Measurements from ENCODE around the gene ADGRF4. TPM values are rescaled to one million over a fixed set of nuclear protein-coding genes. Genes with fewer than 3 reads are reported as not detected.

Gene ADGRF4
- total and polyA plus RNA-seq, 2 donors (not counting 3 experiments of a cell fraction or from before 2014, with no cell fraction given): not detected

DNA sequence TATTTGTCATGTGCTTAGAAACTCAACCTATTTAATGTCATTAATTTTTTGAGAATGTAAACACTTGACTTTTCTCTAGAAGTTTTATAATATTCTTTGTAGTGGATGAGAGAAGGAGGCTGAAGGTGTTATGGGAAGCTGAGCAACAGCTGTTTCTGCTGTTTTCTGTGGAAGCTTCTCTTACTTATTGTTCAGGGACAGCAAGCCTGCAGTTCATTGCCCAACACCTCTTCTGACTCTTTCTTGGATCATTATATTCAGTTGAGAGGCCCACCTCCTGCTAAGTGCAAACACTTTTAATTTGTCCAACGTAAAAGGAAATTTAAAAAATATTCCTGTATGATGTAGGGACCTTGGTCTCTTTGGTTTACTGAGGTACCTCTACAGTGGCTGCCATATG is 12.0 kb upstream of the ADGRF4 start:
- Histone ChIP-seq H3K27me3 (ENCODE audit: control insufficient read depth in 2 of 2, insufficient read depth in 2 of 2, low read length in 2 of 2) (no peaks in the 10 kb centered on the region), H3K36me3 (ENCODE audit: control insufficient read depth in 2 of 2, extremely low read depth in 1 of 2, insufficient read depth in 2 of 2, low read length in 2 of 2) (no peaks in the 10 kb centered on the region), H2AFZ (ENCODE audit: low read depth, low read length) (no peak overlapping the region), H3K27ac (ENCODE audit: insufficient read depth, low read depth, low read length) (no peak overlapping the region), H4K20me1 (replicated peaks; ENCODE audit: control insufficient read depth, extremely low read depth, insufficient read depth, low read length) (no peaks in the 10 kb centered on the region), H3K4me2 (ENCODE audit: insufficient read depth, low read length) (no peak overlapping the region), H3K79me2 (ENCODE audit: control insufficient read depth, insufficient read depth, low read length) (no peaks in the 10 kb centered on the region), H3K9ac (replicated peaks; ENCODE audit: extremely low read depth, insufficient read depth, low read length) (no peak overlapping the region), H3K4me1 (ENCODE audit: control insufficient read depth, extremely low read depth, insufficient read depth, low read length) (no peaks in the 10 kb centered on the region), H3K9me1 (replicated peaks; ENCODE audit: control insufficient read depth, extremely low read depth, insufficient read depth, low read length) (no peaks in the 10 kb centered on the region), H3K9me3 (replicated peaks; ENCODE audit: control insufficient read depth, insufficient read depth, low read length) (no peaks in the 10 kb centered on the region), H3K4me3 (replicated peaks in 1 of 3; ENCODE audit: insufficient read depth in 1 of 3, low read depth in 1 of 3, low read length in 3 of 3) (no peak overlapping the region)
- FAIRE-seq (no peak), DNase-seq (ENCODE audit: low read depth, low spot score) (no peak)
- intact Hi-C loops (cut with micrococcal nuclease): no loop called here
- ChIA-PET CTCF (no interaction called here), POLR2A (no interaction called here)
- BruUV-seq (replicated peaks): no TSS peak
- TF ChIP-seq FOS (IDR thresholded peaks at IDR 0.05; ENCODE audit: borderline replicate concordance, insufficient read depth, low read length): no peak
- TF ChIP-seq JUN (IDR thresholded peaks at IDR 0.05; ENCODE audit: borderline replicate concordance, insufficient read depth, insufficient read length, low read depth): no peak
- no peak for TF ChIP-seq POLR2A (IDR thresholded peaks at IDR 0.05; ENCODE audit: low read depth, low read length)
- no peak for TF ChIP-seq GATA2 (IDR thresholded peaks at IDR 0.05; ENCODE audit: insufficient read depth, insufficient read length, low read depth, low read length)
- TF ChIP-seq EZH2 (IDR thresholded peaks at IDR 0.05; ENCODE audit: borderline replicate concordance, low read depth, low read length, severe bottlenecking): no peak
- TF ChIP-seq, protein P1, sequence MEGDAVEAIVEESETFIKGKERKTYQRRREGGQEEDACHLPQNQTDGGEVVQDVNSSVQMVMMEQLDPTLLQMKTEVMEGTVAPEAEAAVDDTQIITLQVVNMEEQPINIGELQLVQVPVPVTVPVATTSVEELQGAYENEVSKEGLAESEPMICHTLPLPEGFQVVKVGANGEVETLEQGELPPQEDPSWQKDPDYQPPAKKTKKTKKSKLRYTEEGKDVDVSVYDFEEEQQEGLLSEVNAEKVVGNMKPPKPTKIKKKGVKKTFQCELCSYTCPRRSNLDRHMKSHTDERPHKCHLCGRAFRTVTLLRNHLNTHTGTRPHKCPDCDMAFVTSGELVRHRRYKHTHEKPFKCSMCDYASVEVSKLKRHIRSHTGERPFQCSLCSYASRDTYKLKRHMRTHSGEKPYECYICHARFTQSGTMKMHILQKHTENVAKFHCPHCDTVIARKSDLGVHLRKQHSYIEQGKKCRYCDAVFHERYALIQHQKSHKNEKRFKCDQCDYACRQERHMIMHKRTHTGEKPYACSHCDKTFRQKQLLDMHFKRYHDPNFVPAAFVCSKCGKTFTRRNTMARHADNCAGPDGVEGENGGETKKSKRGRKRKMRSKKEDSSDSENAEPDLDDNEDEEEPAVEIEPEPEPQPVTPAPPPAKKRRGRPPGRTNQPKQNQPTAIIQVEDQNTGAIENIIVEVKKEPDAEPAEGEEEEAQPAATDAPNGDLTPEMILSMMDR (IDR thresholded peaks at IDR 0.05; ENCODE audit: extremely low read depth in 1 of 2, insufficient read depth in 1 of 2, low read depth in 1 of 2, low read length in 2 of 2): no peak
- TF ChIP-seq, protein P2, sequence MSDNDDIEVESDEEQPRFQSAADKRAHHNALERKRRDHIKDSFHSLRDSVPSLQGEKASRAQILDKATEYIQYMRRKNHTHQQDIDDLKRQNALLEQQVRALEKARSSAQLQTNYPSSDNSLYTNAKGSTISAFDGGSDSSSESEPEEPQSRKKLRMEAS (IDR thresholded peaks at IDR 0.05; ENCODE audit: insufficient read depth, insufficient read length): no peak
- TF ChIP-seq MYC (IDR thresholded peaks at IDR 0.05; ENCODE audit: low read depth, low read length): no peak
- no peak for TF ChIP-seq POLR2AphosphoS5 (IDR thresholded peaks at IDR 0.05; ENCODE audit: insufficient read depth, low read depth, low read length)
- dilution Hi-C loops (cut with MboI; ENCODE audit: extremely low pct_ligation_motif_present, low sequenced_read_pairs): no loop called here

All from endothelial cell of umbilical vein (primary cell).